GM23338 (cell line): ENCODE measurements around the gene TMEFF1. TPM values are rescaled to one million over a fixed set of nuclear protein-coding genes. Genes with fewer than 3 reads are reported as not detected.

Source experiments
- ATAC-seq: fragments of 200-7000 bp; cut with Tn5 transposase; 3 replicates; pipeline ENCODE4 v1.9.1; 2020
- DNase-seq: peaks from one replicate; pipeline ENCODE4 v3.0.0-alpha.2; 2015; ENCODE audit warnings: low spot score
- H2AFZ ChIP-seq: fragments of 200-600 bp; sonication (generic); 2 replicates; pipeline ENCODE4 v1.8.0; 2016; ENCODE audit warnings: antibody characterized with exemption, mild to moderate bottlenecking, moderate library complexity
- H3F3A ChIP-seq: fragments of 200-600 bp; sonication (generic); replicated peaks from 2 replicates; pipeline ENCODE4 v1.8.0; 2017; ENCODE audit warnings: antibody characterized with exemption, mixed run types, low read depth
- H3K27ac ChIP-seq: fragments of 200-600 bp; sonication (generic); 2 replicates; pipeline ENCODE4 v1.6.1; 2016; ENCODE audit warnings: low read depth
- H3K27me3 ChIP-seq: fragments of 200-600 bp; sonication (generic); 2 replicates; pipeline ENCODE4 v1.8.0; 2016; ENCODE audit warnings: mild to moderate bottlenecking, mixed run types, moderate library complexity; ENCODE audit not compliant: insufficient read depth
- H3K36me3 ChIP-seq: fragments of 200-600 bp; sonication (generic); 2 replicates; pipeline ENCODE4 v1.8.0; 2016; ENCODE audit warnings: mild to moderate bottlenecking; ENCODE audit not compliant: insufficient read depth
- H3K4me1 ChIP-seq: fragments of 200-600 bp; sonication (generic); 2 replicates; pipeline ENCODE4 v1.8.0; 2016; ENCODE audit warnings: mild to moderate bottlenecking, moderate library complexity; ENCODE audit not compliant: insufficient read depth
- H3K4me2 ChIP-seq: fragments of 200-600 bp; sonication (generic); 2 replicates; pipeline ENCODE4 v1.7.1; 2017; ENCODE audit warnings: mixed run types
- H3K4me3 ChIP-seq: fragments of 200-600 bp; sonication (generic); 2 replicates; pipeline ENCODE4 v1.6.1; 2016; ENCODE audit warnings: mixed run types
- H3K79me2 ChIP-seq: fragments of 200-600 bp; sonication (generic); replicated peaks from 2 replicates; pipeline ENCODE4 v1.8.0; 2017; ENCODE audit warnings: mild to moderate bottlenecking; ENCODE audit not compliant: insufficient read depth
- H3K9me2 ChIP-seq: fragments of 200-600 bp; sonication (generic); 2 replicates; pipeline ENCODE4 v1.8.0; 2017; ENCODE audit not compliant: insufficient read depth
- H4K20me1 ChIP-seq: fragments of 200-600 bp; sonication (generic); replicated peaks from 2 replicates; pipeline ENCODE4 v1.8.0; 2017; ENCODE audit warnings: mild to moderate bottlenecking; ENCODE audit not compliant: insufficient read depth
- H3K27ac Mint-ChIP-seq: 2 replicates; pipeline ENCODE4 v1.8.0; 2020; ENCODE audit warnings: inconsistent platforms, mild to moderate bottlenecking, moderate library complexity, mixed read lengths
- H3K27me3 Mint-ChIP-seq: 3 replicates; pipeline ENCODE4 v1.8.0; 2022; ENCODE audit warnings: low read depth, mild to moderate bottlenecking, moderate library complexity, mixed read lengths, inconsistent platforms; ENCODE audit not compliant: insufficient read depth, poor library complexity
- H3K36me3 Mint-ChIP-seq: 3 replicates; pipeline ENCODE4 v1.8.0; 2021; ENCODE audit warnings: low read depth, mild to moderate bottlenecking, inconsistent platforms, moderate library complexity, mixed read lengths
- H3K4me1 Mint-ChIP-seq: 3 replicates; pipeline ENCODE4 v1.8.0; 2020; ENCODE audit warnings: mild to moderate bottlenecking, inconsistent platforms, mixed read lengths
- H3K4me3 Mint-ChIP-seq: 3 replicates; pipeline ENCODE4 v1.8.0; 2021; ENCODE audit warnings: moderate library complexity, mild to moderate bottlenecking, inconsistent platforms, mixed read lengths
- H3K9me3 Mint-ChIP-seq: 3 replicates; pipeline ENCODE4 v1.8.0; 2020; ENCODE audit warnings: moderate library complexity, mild to moderate bottlenecking, inconsistent platforms, mixed read lengths
- CTCF ChIP-seq, 2 experiments: fragments of 200-600 bp in 1 of 2; sonication (generic) in 1 of 2; conservative IDR thresholded peaks; 2 replicates each; pipeline versions ENCODE4 v1.5.1 to v1.6.1; 2016 to 2017; ENCODE audit warnings: antibody characterized with exemption in 2 of 2, low read depth in 2 of 2, mild to moderate bottlenecking in 2 of 2, moderate library complexity in 1 of 2
- EZH2 ChIP-seq: fragments of 200-600 bp; sonication (generic); IDR thresholded peaks from one replicate; pipeline ENCODE4 v1.8.0; 2017; ENCODE audit warnings: antibody characterized with exemption, mild to moderate bottlenecking, low read depth; ENCODE audit not compliant: unreplicated experiment
- JUNB ChIP-seq: IDR thresholded peaks from one replicate; pipeline ENCODE4 v1.6.1; 2016; ENCODE audit warnings: antibody characterized with exemption; ENCODE audit not compliant: unreplicated experiment
- NANOG ChIP-seq: IDR thresholded peaks from 2 replicates; pipeline ENCODE4 v1.6.1; 2016; ENCODE audit warnings: antibody characterized with exemption, borderline replicate concordance
- POLR2AphosphoS5 ChIP-seq: IDR thresholded peaks from 2 replicates; pipeline ENCODE4 v1.6.1; 2016; ENCODE audit warnings: antibody characterized with exemption, low read depth
- REST ChIP-seq: IDR thresholded peaks from one replicate; pipeline ENCODE4 v1.6.1; 2018; ENCODE audit warnings: antibody characterized with exemption; ENCODE audit not compliant: unreplicated experiment
- STAT1 ChIP-seq: IDR thresholded peaks from one replicate; pipeline ENCODE4 v1.6.1; 2016; ENCODE audit warnings: antibody characterized with exemption; ENCODE audit not compliant: unreplicated experiment
- ZNF331 ChIP-seq: fragments of 250-450 bp; sonication (Bioruptor Pico); IDR thresholded peaks from 2 replicates; pipeline ENCODE4 v1.5.0; 2020; ENCODE audit warnings: low read depth, mild to moderate bottlenecking, moderate library complexity
- ZNF462 ChIP-seq: fragments of 250-450 bp; sonication (Bioruptor Pico); IDR thresholded peaks from 2 replicates; pipeline ENCODE4 v1.5.0; 2020; ENCODE audit warnings: mild to moderate bottlenecking, moderate library complexity
- polyA plus RNA-seq: library from polyadenylated mRNA; unstranded; fragments of >200 nt; fragmentation: Nextera tagmentation; extraction: Ambion mirVana; gene quantifications from 2 replicates; pipeline ENCODE4 v1.2.1, GENCODE V29; 2016
- total RNA-seq: library from RNA; depleted of rRNA; stranded (reverse); fragments of >200 nt; shearing (Covaris generic); gene quantifications from 2 replicates; pipeline ENCODE4 v1.2.3, GENCODE V29; 2014

Gene TMEFF1
- total and polyA plus RNA-seq, 2 experiments from 2014 or later, result 6.6 to 85.2 TPM

GRCh38 chr9:100432736-100433135, 40.2 kb upstream of the TMEFF1 start (continued):
- no peak for TF ChIP-seq ZNF462 (CRISPR knock-in tag)

GRCh38 chr9:100436571-100436970, 36.4 kb upstream of the TMEFF1 start:
- no peak for TF ChIP-seq STAT1
- TF ChIP-seq JUNB, result no peak
- TF ChIP-seq POLR2AphosphoS5, result no peak
- no peak for TF ChIP-seq NANOG
- TF ChIP-seq EZH2, result no peak
- TF ChIP-seq REST, result no peak
- no peak for TF ChIP-seq ZNF331 (CRISPR knock-in tag)
- no peak for TF ChIP-seq CTCF (conservative IDR thresholded peaks at IDR 0.05; ENCODE audit: low read depth in 2 of 2)
- no peak overlapping the region for H3K4me2 ChIP-seq
- H3K36me3 ChIP-seq, result no peaks in the 10 kb centered on the region
- H3K79me2 ChIP-seq, result peaks cover 77% of the 10 kb centered on the region
- H3K27me3 ChIP-seq, result no peaks in the 10 kb centered on the region
- H2AFZ ChIP-seq, result no peak overlapping the region
- DNase-seq (no peak), ATAC-seq (no peak)
- H3K4me1 ChIP-seq, result no peaks in the 10 kb centered on the region
- peaks cover 9% of the 10 kb centered on the region; the same call in 1 of the 2 replicates for H3F3A ChIP-seq
- H3K27me3 Mint-ChIP-seq, result peaks cover 2% of the 10 kb centered on the region
- no peak overlapping the region for H3K4me3 ChIP-seq
- no peak overlapping the region for H3K27ac ChIP-seq
- no peaks in the 10 kb centered on the region for H3K9me3 Mint-ChIP-seq
- 0 out of 2 replicates have a peak, but pooled peaks cover 4% of the 10 kb centered on the region for H3K9me2 ChIP-seq
- no peak overlapping the region for H3K4me3 Mint-ChIP-seq
- peaks cover 5% of the 10 kb centered on the region for H3K4me1 Mint-ChIP-seq
- H3K27ac Mint-ChIP-seq, result no peak overlapping the region
- H3K36me3 Mint-ChIP-seq, result peaks cover 3% of the 10 kb centered on the region; the same call in 1 of the 3 replicates
- peaks cover 4% of the 10 kb centered on the region; the same call in 1 of the 2 replicates for H4K20me1 ChIP-seq
